ENCODE measurements around the gene B3GNT9.

GRCh38 chr16:67187175-67187890 is 36.5 kb upstream of the B3GNT9 start:
- TF ChIP-seq CTCF (IDR thresholded peaks at IDR 0.05 in 2 of 3, conservative IDR thresholded peaks at IDR 0.05 in 1 of 3; ENCODE audit: borderline replicate concordance in 1 of 3, insufficient read depth in 1 of 3, low read depth in 2 of 3, low read length in 2 of 3): no peak
- no peak for TF ChIP-seq POLR2A (IDR thresholded peaks at IDR 0.05; ENCODE audit: borderline replicate concordance, extremely low read depth, insufficient read depth, insufficient read length)
- TF ChIP-seq EZH2phosphoT487 (IDR thresholded peaks at IDR 0.05; ENCODE audit: borderline replicate concordance): no peak
- no peak for TF ChIP-seq REST (IDR thresholded peaks at IDR 0.05; ENCODE audit: low read depth)
- no peak for TF ChIP-seq SIN3A (IDR thresholded peaks at IDR 0.05; ENCODE audit: low read depth)
- TF ChIP-seq EGR1 (IDR thresholded peaks at IDR 0.05; ENCODE audit: low read depth): no peak
- no peak for TF ChIP-seq SP1 (IDR thresholded peaks at IDR 0.05; ENCODE audit: low read depth)
- no peak for TF ChIP-seq TCF7L2 (IDR thresholded peaks at IDR 0.05; ENCODE audit: borderline replicate concordance, extremely low read depth, insufficient read depth, insufficient read length)
- TF ChIP-seq POLR2AphosphoS5 (IDR thresholded peaks at IDR 0.05; ENCODE audit: low read depth, low read length): no peak

Measured in HCT116 (cell line).